ENCODE data around the gene TIE1.

Gene TIE1

GRCh38 chr1:43311521-43311920, 10.7 kb downstream of the TIE1 start:
- DNase-seq (ENCODE audit: low read depth in 1 of 2, low spot score in 1 of 2), result no peak

DNA sequence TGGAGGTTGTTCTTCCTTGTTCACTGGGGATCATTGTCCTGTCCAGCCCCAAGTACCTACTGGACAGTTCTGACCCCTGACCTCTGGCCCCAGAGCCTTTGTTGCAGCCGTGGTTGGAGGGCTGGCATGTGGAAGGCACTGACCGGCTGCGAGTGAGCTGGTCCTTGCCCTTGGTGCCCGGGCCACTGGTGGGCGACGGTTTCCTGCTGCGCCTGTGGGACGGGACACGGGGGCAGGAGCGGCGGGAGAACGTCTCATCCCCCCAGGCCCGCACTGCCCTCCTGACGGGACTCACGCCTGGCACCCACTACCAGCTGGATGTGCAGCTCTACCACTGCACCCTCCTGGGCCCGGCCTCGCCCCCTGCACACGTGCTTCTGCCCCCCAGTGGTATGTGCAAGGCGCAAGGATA, 11.4 kb downstream of the TIE1 start:
- DNase-seq (ENCODE audit: low read depth in 1 of 2, low spot score in 1 of 2), result no peak

DNA sequence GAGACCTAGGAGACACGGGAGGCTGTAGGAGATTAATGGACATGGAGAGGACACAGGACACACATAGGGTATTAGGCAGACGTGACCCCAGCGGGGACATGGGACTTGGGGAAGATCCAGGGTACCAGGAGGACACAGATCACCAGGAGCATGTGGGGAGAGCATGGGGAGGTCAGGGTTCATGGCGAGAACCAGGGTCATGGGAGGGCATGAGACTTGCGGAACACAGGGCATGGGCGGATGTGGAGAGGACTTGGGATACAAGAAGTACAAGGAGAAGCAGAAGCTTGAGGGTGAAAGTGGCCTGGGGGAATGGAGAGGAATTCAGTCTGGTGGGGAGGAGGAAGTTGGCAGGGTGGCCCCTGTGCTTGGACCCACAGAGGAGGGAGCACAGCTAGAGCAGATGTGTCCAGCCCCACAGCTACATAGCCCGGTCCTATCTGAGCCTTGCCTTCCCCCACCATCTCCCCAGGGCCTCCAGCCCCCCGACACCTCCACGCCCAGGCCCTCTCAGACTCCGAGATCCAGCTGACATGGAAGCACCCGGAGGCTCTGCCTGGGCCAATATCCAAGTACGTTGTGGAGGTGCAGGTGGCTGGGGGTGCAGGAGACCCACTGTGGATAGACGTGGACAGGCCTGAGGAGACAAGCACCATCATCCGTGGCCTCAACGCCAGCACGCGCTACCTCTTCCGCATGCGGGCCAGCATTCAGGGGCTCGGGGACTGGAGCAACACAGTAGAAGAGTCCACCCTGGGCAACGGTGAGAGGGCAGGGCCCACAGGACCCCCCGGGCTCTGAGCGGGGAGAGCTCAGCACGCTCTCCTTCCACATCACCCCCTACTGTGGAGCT, 12.1 kb downstream of the TIE1 start:
- DNase-seq (ENCODE audit: low read depth in 1 of 2, low spot score in 1 of 2), result no peak

- DNase-seq (ENCODE audit: low read depth in 1 of 2, low spot score in 1 of 2), result no peak
Measured at GRCh38 chr1:43313771-43314170, 13.0 kb downstream of the TIE1 start.

DNA sequence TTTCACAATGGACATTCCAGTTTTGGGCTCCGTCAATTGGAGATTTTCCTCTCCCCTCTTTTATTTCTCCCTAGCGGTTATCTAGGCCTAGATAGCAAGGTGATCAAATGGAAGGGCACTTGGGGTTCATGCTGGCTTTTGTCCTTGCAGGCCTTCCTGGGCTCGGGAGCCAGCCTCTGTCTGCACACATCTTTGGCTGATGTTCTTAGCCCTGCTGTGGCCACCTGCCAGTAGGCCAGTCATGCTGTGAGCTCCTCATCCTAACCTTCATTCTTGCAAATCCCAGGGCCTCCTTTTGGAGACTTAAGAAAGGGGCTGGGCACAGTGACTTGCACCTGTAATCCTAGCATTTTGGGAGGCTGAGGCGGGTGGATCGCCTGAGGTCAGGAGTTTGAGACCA, 13.5 kb downstream of the TIE1 start:
- DNase-seq (ENCODE audit: low read depth in 1 of 2, low spot score in 1 of 2), result no peak

GRCh38 chr1:43315481-43315880, 14.7 kb downstream of the TIE1 start:
- no peak for DNase-seq (ENCODE audit: low read depth in 1 of 2, low spot score in 1 of 2)

DNA sequence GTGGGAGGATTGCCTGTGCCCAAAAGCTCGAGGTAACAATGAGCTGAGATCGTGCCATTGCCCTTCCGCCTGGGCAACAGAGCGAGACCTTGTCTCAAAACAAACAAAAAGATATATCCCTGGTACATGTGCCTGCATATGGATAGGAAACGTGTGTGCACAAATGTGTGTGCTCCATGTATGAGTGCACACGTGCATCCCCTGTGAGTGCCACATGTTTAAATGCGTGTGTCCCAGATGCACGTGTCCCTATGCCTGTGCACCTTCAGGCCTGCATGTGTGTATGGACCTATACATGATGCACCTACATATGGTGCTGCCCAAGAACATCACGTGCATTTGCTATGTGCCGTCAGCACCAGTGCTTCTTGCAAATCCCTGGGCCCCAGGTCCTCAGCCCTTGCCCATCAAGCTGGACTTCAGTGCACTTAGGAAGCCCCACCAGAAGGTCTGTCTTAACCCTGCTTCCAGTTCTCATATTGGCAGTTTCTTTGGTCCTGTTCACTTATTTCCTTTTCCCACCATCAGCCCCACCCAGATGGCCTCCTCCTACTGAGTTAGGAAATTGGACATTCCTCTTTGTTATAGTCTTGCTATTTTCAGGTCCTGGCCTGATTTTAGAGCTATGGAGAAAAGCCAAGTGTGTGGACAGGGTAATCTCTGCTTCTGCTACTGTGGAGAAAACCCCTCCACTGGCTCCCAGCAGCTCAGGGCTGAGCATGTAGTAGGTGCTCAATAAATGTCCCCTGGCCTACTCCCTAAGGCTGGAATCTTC, 15.4 kb downstream of the TIE1 start:
- no peak for DNase-seq (ENCODE audit: low read depth in 1 of 2, low spot score in 1 of 2)

- no peak for DNase-seq (ENCODE audit: low read depth in 1 of 2, low spot score in 1 of 2)
Measured at GRCh38 chr1:43316738-43317520, 16.1 kb downstream of the TIE1 start.

DNA sequence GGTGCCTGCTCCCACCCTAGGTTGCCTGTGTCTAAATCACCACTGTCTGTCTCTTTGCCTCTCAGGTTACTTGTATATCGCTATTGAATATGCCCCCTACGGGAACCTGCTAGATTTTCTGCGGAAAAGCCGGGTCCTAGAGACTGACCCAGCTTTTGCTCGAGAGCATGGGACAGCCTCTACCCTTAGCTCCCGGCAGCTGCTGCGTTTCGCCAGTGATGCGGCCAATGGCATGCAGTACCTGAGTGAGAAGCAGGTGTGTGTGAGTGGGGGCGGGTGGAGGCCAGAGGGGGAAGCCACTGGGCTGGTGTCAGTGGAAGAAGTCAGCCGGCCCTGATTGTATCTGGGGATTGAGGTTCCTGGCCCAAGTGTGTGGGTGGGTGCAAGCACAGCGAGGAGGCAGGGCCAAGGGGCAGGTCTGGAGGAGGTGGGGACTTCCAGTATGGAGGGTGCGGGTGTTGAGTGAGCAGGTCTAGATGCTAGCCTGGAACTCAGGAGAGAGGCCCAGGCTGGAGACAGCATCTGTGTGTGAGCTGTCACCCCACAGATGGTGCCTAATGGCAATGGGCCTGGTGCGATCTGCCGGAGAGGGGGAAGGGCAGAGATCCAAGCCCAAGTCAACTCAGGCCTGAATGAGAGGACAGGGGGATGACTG, 17.2 kb downstream of the TIE1 start:
- DNase-seq (ENCODE audit: low read depth in 1 of 2, low spot score in 1 of 2), result no peak

GRCh38 chr1:43318831-43319230, 18.0 kb downstream of the TIE1 start:
- no peak for DNase-seq (ENCODE audit: low read depth in 1 of 2, low spot score in 1 of 2)

- no peak for DNase-seq (ENCODE audit: low read depth in 1 of 2, low spot score in 1 of 2)
Measured at GRCh38 chr1:43319288-43319687, 18.5 kb downstream of the TIE1 start.

- DNase-seq (ENCODE audit: low read depth in 1 of 2, low spot score in 1 of 2), result no peak
Measured at GRCh38 chr1:43319766-43320165, 19.0 kb downstream of the TIE1 start.

DNA sequence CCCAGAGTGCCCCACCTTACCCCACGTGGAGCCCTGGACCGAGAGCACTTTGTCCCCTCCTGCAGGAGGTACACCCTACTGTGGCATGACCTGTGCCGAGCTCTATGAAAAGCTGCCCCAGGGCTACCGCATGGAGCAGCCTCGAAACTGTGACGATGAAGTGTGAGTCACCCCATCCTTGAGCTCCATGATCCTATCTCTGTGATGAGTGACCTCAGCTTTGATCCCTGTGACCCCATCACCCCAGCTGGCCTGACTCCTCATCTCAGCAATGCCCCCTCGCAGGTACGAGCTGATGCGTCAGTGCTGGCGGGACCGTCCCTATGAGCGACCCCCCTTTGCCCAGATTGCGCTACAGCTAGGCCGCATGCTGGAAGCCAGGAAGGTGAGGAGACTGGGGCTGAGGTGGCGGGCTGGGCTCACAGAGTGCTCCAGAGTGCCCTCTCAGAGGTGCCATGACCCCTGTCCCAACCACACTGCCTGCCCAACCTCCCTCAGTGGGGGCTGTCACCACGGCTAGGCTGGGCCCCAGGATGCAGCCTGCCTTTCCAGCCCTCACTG, 20.6 kb downstream of the TIE1 start:
- DNase-seq (ENCODE audit: low read depth in 1 of 2, low spot score in 1 of 2), result no peak

DNA sequence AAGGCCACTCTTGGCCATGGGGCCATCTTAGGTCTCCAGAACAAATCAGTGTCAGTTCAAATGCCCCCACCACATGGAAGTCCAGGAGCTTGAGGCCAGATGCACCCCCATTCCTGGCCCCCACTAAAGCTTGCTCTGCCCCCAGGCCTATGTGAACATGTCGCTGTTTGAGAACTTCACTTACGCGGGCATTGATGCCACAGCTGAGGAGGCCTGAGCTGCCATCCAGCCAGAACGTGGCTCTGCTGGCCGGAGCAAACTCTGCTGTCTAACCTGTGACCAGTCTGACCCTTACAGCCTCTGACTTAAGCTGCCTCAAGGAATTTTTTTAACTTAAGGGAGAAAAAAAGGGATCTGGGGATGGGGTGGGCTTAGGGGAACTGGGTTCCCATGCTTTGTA, 21.7 kb downstream of the TIE1 start:
- no peak for DNase-seq (ENCODE audit: low read depth in 1 of 2, low spot score in 1 of 2)

GRCh38 chr1:43324810-43325209, 24.0 kb downstream of the TIE1 start:
- DNase-seq (ENCODE audit: low read depth in 1 of 2, low spot score in 1 of 2), result no peak

- DNase-seq (ENCODE audit: low read depth in 1 of 2, low spot score in 1 of 2), result no peak
Measured at GRCh38 chr1:43325381-43325780, 24.6 kb downstream of the TIE1 start.

DNA sequence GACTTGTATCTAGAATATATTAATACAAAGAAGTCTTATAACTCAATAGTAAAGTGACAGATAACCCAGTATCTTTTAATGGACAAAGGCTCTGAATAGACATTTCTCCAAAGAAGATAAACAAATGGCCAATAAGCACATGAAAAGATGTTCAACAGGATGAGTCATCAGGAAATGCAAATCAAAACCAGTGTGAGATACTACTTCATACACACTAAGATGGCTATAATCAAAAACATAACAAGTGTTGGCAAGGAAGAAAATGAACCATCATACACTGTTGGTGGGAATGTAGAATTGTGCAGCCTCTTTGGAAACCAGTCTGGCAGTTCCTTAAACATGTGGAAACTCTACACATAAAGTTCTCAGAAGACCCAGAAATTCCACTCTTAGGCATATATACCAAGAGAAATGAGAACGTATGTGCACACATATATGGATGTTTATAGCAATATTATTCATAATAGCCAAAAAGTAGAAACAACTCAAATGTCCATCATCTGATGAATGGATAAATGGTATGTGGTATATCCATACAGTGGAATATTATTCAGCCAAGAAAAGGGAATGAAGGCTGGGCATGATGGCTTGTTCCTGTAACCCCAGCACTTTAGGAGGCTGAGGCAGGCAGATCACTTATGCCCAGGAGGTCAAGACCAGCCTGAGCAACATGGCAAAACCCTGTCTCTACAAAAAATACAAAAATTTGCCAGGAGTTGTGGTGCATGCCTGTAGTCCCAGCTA, 26.9 kb downstream of the TIE1 start:
- no peak for DNase-seq (ENCODE audit: low read depth in 1 of 2, low spot score in 1 of 2)

DNA sequence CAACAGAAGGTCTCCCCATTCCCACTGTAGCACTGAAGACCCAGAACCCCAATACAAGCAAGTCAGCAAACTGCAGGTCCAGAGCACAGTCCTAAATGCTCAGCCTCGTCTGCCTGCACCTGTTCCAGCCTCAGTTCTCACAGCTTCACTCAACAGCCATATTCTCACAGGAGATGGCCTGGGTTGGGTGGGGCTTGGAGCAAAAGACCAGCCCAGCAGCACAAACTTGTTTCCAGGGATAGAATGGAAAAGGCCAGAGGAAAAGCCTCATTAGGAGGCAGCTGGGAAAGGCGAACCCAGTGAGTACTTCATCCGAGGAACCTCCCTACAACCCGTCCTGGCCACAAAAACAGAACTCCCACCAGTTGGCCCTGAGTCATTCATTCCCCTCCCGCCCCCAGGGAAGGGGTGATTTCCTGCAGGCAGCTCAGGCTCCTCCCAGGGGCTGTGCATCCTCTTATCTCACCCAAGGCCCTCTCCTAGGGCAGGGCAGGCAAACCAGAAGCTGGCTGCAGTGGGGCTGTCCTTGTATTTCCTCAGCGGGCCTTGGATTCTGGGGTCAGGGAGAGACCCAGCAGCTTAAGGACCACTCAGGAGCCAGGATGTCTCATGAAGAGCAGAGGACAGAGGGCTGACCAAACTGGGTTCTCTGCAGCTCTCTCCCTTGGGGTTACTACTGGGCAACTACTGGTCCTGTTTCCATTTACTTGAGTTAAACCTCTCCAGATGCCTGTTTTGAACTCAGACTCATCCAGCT, 29.4 kb downstream of the TIE1 start:
- peak; percentile 29 to 47 for DNase-seq (ENCODE audit: low read depth in 1 of 2, low spot score in 1 of 2)

GRCh38 chr1:43331688-43332087, 30.9 kb downstream of the TIE1 start:
- DNase-seq (ENCODE audit: low read depth in 1 of 2, low spot score in 1 of 2), result no peak

Data from activated CD4-positive, alpha-beta T cell treated with anti-CD3 and anti-CD28 coated beads, Interleukin-2, amount 50 U/mL, for 24 hours (primary cell).